Measurements from ENCODE around the gene GGA3. TPM values are rescaled to one million over a fixed set of nuclear protein-coding genes. Genes with fewer than 3 reads are reported as not detected.

The GGA3 gene
- total RNA-seq, 1 experiment from 2014 or later: 58.3 TPM

DNA sequence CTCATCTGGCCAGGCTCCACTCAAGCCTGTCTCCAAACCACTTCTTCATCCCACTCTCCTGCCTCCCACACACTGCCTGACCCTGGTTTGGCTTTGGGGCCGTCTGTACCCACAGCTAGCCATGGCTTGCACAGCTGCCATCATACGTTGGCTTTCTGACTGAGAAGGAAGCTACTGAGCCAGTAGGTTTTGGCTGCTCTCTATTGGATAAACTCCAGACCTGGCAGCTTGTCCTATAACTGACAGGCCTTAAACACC lies 5.7 kb upstream of the GGA3 start:
- Histone ChIP-seq H4K20me1 (ENCODE audit: insufficient read depth) (no peaks in the 10 kb centered on the region), H3K9ac (ENCODE audit: low read length) (0 out of 2 replicates have a peak overlapping the region, but pooled peaks have one; percentile 2), H3K9me2 (ENCODE audit: insufficient read depth) (no peaks in the 10 kb centered on the region), H3K4me3 (replicated peaks in 1 of 2; ENCODE audit: low read depth in 1 of 2, low read length in 2 of 2) (no peak overlapping the region), H3K27me3 (ENCODE audit: insufficient read depth, low read length) (no peaks in the 10 kb centered on the region), H3K4me2 (ENCODE audit: low read length) (peak overlapping the region; percentile 1; the same call in 1 of the 2 replicates), H2AFZ (ENCODE audit: low read depth, low read length, poor library complexity, severe bottlenecking) (no peak overlapping the region), H3K36me3 (ENCODE audit: control insufficient read depth in 1 of 2, insufficient read depth in 2 of 2, low read length in 2 of 2) (peaks cover 18 to 39% of the 10 kb centered on the region in 2 experiments; a peak in 3 of 4 replicates), H3K27ac (ENCODE audit: low read depth, low read length) (peak overlapping the region; percentile 25; the same call in 1 of the 2 replicates), H3K4me1 (ENCODE audit: control insufficient read depth in 1 of 2, insufficient read depth in 2 of 2, low read length in 2 of 2) (peaks cover 21 to 44% of the 10 kb centered on the region in 2 experiments), H3K79me2 (ENCODE audit: insufficient read depth, low read length) (peaks cover 30% of the 10 kb centered on the region), H3K9me3 (ENCODE audit: control insufficient read depth in 1 of 2, insufficient read depth in 1 of 2, low read depth in 1 of 2, low read length in 2 of 2) (no peaks in the 10 kb centered on the region)
- BruUV-seq (replicated peaks): no TSS peak
- intact Hi-C loops (cut with micrococcal nuclease): loop anchor here (10.0 kb wide), 1 partner anchor 152 kb away; no protein-coding TSS in a partner anchor
- ChIA-PET RAD21 (ENCODE audit: low non-redundant PET in 1 of 2, low total read pairs in 2 of 2, uncharacterized antibody in 2 of 2, unreplicated experiment in 2 of 2) (interaction anchor here in 1 of 2 experiments (0.6 kb wide), 1 partner anchor 48 kb away, joined by 3 read pairs; no protein-coding TSS in a partner anchor), CTCF (no interaction called here), POLR2A (no interaction called here)
- TF ChIP-seq ZNF274 (IDR thresholded peaks at IDR 0.05; ENCODE audit: low read depth, low read length): no peak
- TF ChIP-seq POLR2A (IDR thresholded peaks at IDR 0.05; ENCODE audit: borderline replicate concordance, extremely low read depth, insufficient read depth, insufficient read length): no peak
- TF ChIP-seq, protein P1, sequence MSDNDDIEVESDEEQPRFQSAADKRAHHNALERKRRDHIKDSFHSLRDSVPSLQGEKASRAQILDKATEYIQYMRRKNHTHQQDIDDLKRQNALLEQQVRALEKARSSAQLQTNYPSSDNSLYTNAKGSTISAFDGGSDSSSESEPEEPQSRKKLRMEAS (IDR thresholded peaks at IDR 0.05): no peak
- no peak for TF ChIP-seq CBX3 (IDR thresholded peaks at IDR 0.05; ENCODE audit: low read depth)
- TF ChIP-seq EZH2 (IDR thresholded peaks at IDR 0.05): no peak
- no peak for TF ChIP-seq CEBPB (IDR thresholded peaks at IDR 0.05; ENCODE audit: low read depth)
- no peak for TF ChIP-seq SP1 (IDR thresholded peaks at IDR 0.05; ENCODE audit: low read depth)
- TF ChIP-seq RAD21 (IDR thresholded peaks at IDR 0.05; ENCODE audit: low read depth): no peak
- no peak for TF ChIP-seq EGR1 (IDR thresholded peaks at IDR 0.05; ENCODE audit: low read depth)
- no peak for TF ChIP-seq JUND (IDR thresholded peaks at IDR 0.05)
- TF ChIP-seq FOSL1 (IDR thresholded peaks at IDR 0.05; ENCODE audit: low read depth): no peak
- TF ChIP-seq, protein P2, sequence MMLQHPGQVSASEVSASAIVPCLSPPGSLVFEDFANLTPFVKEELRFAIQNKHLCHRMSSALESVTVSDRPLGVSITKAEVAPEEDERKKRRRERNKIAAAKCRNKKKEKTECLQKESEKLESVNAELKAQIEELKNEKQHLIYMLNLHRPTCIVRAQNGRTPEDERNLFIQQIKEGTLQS (IDR thresholded peaks at IDR 0.05): no peak
- TF ChIP-seq, protein P3, sequence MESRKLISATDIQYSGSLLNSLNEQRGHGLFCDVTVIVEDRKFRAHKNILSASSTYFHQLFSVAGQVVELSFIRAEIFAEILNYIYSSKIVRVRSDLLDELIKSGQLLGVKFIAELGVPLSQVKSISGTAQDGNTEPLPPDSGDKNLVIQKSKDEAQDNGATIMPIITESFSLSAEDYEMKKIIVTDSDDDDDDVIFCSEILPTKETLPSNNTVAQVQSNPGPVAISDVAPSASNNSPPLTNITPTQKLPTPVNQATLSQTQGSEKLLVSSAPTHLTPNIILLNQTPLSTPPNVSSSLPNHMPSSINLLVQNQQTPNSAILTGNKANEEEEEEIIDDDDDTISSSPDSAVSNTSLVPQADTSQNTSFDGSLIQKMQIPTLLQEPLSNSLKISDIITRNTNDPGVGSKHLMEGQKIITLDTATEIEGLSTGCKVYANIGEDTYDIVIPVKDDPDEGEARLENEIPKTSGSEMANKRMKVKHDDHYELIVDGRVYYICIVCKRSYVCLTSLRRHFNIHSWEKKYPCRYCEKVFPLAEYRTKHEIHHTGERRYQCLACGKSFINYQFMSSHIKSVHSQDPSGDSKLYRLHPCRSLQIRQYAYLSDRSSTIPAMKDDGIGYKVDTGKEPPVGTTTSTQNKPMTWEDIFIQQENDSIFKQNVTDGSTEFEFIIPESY (IDR thresholded peaks at IDR 0.05; ENCODE audit: extremely low read depth, insufficient replicate concordance, low read length): no peak
- no peak for TF ChIP-seq EZH2phosphoT487 (IDR thresholded peaks at IDR 0.05; ENCODE audit: borderline replicate concordance)
- no peak for TF ChIP-seq TCF7L2 (IDR thresholded peaks at IDR 0.05; ENCODE audit: borderline replicate concordance, extremely low read depth, insufficient read depth, insufficient read length)
- TF ChIP-seq, protein P4, sequence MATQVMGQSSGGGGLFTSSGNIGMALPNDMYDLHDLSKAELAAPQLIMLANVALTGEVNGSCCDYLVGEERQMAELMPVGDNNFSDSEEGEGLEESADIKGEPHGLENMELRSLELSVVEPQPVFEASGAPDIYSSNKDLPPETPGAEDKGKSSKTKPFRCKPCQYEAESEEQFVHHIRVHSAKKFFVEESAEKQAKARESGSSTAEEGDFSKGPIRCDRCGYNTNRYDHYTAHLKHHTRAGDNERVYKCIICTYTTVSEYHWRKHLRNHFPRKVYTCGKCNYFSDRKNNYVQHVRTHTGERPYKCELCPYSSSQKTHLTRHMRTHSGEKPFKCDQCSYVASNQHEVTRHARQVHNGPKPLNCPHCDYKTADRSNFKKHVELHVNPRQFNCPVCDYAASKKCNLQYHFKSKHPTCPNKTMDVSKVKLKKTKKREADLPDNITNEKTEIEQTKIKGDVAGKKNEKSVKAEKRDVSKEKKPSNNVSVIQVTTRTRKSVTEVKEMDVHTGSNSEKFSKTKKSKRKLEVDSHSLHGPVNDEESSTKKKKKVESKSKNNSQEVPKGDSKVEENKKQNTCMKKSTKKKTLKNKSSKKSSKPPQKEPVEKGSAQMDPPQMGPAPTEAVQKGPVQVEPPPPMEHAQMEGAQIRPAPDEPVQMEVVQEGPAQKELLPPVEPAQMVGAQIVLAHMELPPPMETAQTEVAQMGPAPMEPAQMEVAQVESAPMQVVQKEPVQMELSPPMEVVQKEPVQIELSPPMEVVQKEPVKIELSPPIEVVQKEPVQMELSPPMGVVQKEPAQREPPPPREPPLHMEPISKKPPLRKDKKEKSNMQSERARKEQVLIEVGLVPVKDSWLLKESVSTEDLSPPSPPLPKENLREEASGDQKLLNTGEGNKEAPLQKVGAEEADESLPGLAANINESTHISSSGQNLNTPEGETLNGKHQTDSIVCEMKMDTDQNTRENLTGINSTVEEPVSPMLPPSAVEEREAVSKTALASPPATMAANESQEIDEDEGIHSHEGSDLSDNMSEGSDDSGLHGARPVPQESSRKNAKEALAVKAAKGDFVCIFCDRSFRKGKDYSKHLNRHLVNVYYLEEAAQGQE (IDR thresholded peaks at IDR 0.05; ENCODE audit: low read depth): no peak
- TF ChIP-seq, protein P5, sequence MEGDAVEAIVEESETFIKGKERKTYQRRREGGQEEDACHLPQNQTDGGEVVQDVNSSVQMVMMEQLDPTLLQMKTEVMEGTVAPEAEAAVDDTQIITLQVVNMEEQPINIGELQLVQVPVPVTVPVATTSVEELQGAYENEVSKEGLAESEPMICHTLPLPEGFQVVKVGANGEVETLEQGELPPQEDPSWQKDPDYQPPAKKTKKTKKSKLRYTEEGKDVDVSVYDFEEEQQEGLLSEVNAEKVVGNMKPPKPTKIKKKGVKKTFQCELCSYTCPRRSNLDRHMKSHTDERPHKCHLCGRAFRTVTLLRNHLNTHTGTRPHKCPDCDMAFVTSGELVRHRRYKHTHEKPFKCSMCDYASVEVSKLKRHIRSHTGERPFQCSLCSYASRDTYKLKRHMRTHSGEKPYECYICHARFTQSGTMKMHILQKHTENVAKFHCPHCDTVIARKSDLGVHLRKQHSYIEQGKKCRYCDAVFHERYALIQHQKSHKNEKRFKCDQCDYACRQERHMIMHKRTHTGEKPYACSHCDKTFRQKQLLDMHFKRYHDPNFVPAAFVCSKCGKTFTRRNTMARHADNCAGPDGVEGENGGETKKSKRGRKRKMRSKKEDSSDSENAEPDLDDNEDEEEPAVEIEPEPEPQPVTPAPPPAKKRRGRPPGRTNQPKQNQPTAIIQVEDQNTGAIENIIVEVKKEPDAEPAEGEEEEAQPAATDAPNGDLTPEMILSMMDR (IDR thresholded peaks at IDR 0.05 in 2 of 3, conservative IDR thresholded peaks at IDR 0.05 in 1 of 3; ENCODE audit: borderline replicate concordance in 1 of 3, insufficient read depth in 1 of 3, low read depth in 2 of 3, low read length in 2 of 3): no peak
- no peak for TF ChIP-seq ELF1 (IDR thresholded peaks at IDR 0.05; ENCODE audit: borderline replicate concordance, low read depth)
- ATAC-seq (no peak), DNase-seq (ENCODE audit: low read depth, low spot score) (no peak)
